GM21717 (cell line): ENCODE data around the gene RRAD.
"Not testable (repeated sequence)": the region's sequence is repeated elsewhere in the genome, so short reads cannot be mapped to it uniquely, and the experiment has no call there.

Experiments used
- ATAC-seq: cut with Tn5 transposase; IDR thresholded peaks from one replicate; pipeline ENCODE4 v1.9.1; 2021; ENCODE audit warnings: mild to moderate bottlenecking, moderate library complexity; ENCODE audit not compliant: unreplicated experiment

The RRAD gene

GRCh38 chr16:66950971-66951790 is 25.8 kb upstream of the RRAD start:
- ATAC-seq, result no peak

GRCh38 chr16:66950437-66950836 is 25.1 kb upstream of the RRAD start:
- ATAC-seq, result no peak

- no peak for ATAC-seq
Measured at GRCh38 chr16:66949472-66949871, 24.1 kb upstream of the RRAD start.

- no peak for ATAC-seq
Measured at GRCh38 chr16:66948837-66949225, 23.5 kb upstream of the RRAD start.

GRCh38 chr16:66948134-66948836 is 22.9 kb upstream of the RRAD start:
- no peak for ATAC-seq

GRCh38 chr16:66947302-66948065 is 22.1 kb upstream of the RRAD start:
- peak; percentile 59 for ATAC-seq

- no peak for ATAC-seq
Measured at GRCh38 chr16:66946974-66947301, 21.6 kb upstream of the RRAD start.

GRCh38 chr16:66946541-66946940 is 21.2 kb upstream of the RRAD start:
- ATAC-seq, result no peak

- no peak for ATAC-seq
Measured at GRCh38 chr16:66945939-66946338, 20.6 kb upstream of the RRAD start.

GRCh38 chr16:66944971-66945370 is 19.6 kb upstream of the RRAD start:
- ATAC-seq, result not testable (repeated sequence)

GRCh38 chr16:66944054-66944441 is 18.7 kb upstream of the RRAD start:
- no peak for ATAC-seq

- ATAC-seq, result no peak
Measured at GRCh38 chr16:66943426-66944053, 18.2 kb upstream of the RRAD start.

GRCh38 chr16:66942981-66943380 is 17.6 kb upstream of the RRAD start:
- no peak for ATAC-seq

GRCh38 chr16:66940236-66940635 is 14.9 kb upstream of the RRAD start:
- no peak for ATAC-seq

GRCh38 chr16:66939366-66939765 is 14.0 kb upstream of the RRAD start:
- no peak for ATAC-seq

GRCh38 chr16:66937725-66938337 is 12.5 kb upstream of the RRAD start:
- ATAC-seq, result no peak

- ATAC-seq, result no peak
Measured at GRCh38 chr16:66936889-66937554, 11.7 kb upstream of the RRAD start.

- no peak for ATAC-seq
Measured at GRCh38 chr16:66936462-66936861, 11.1 kb upstream of the RRAD start.

GRCh38 chr16:66935314-66936011 is 10.1 kb upstream of the RRAD start, which contains the start of gene CES2:
TSS of gene CES2 (plus strand) at chr16:66935516. CDS start at chr16:66935636, 120 bp downstream.
- no peak for ATAC-seq
